BJ (cell line): Measurements from ENCODE around the gene PSMA6. TPM values are rescaled to one million over a fixed set of nuclear protein-coding genes. Genes with fewer than 3 reads are reported as not detected.
"Not testable (repeated sequence)": the region's sequence is repeated elsewhere in the genome, so short reads cannot be mapped to it uniquely, and the experiment has no call there.

Source experiments
- CTCF ChIA-PET: fragments of 350-600 bp; formaldehyde crosslinking; extraction: SDS; loops from one replicate; lab custom pipeline; 2021; ENCODE audit warnings: antibody characterized with exemption, inconsistent platforms; lab: Yijun Ruan, JAX
- POLR2A ChIA-PET: fragments of 300-600 bp; sonication (Branson Sonifier 250); formaldehyde crosslinking; extraction: SDS; loops from one replicate; lab custom pipeline; 2021; ENCODE audit warnings: antibody characterized with exemption; lab: Charles Lee
- DNase-seq: peaks from one replicate; pipeline ENCODE4 v3.0.0-alpha.2; 2011; ENCODE audit warnings: low read depth
- H3K27me3 ChIP-seq: 2 replicates; pipeline ENCODE4 v1.6.0; 2011; ENCODE audit warnings: low read length; ENCODE audit not compliant: control insufficient read depth, insufficient read depth
- H3K36me3 ChIP-seq: 2 replicates; pipeline ENCODE4 v1.5.1; 2011; ENCODE audit warnings: low read length; ENCODE audit not compliant: control insufficient read depth, insufficient read depth
- H3K4me3 ChIP-seq: 2 replicates; pipeline ENCODE4 v1.5.1; 2011; ENCODE audit warnings: low read depth, mild to moderate bottlenecking, control low read depth, low read length
- polyA plus RNA-seq: library from polyadenylated mRNA; depleted of rRNA; stranded (reverse); fragments of >200 nt; gene quantifications from 2 replicates; pipeline ENCODE4 v1.2.3, GENCODE V29; 2011
- TF ChIP-seq, protein P1 (sequence below): IDR thresholded peaks from 2 replicates; pipeline ENCODE4 v1.5.1; 2011; ENCODE audit warnings: low read depth, mild to moderate bottlenecking, control low read depth, inconsistent platforms, low read length, moderate library complexity; ENCODE audit not compliant: insufficient read depth

The PSMA6 gene
- polyA plus RNA-seq, 1 experiment: 155 TPM

GRCh38 chr14:35297706-35298105, 5.5 kb downstream of the PSMA6 start:
- no peak for DNase-seq
- H3K36me3 ChIP-seq: no peaks in the 10 kb centered on the region; the same call in 1 of the 2 replicates
- H3K4me3 ChIP-seq: no peak overlapping the region
- CTCF ChIA-PET: no interaction called here
- POLR2A ChIA-PET: no interaction called here
- TF ChIP-seq, protein P1, sequence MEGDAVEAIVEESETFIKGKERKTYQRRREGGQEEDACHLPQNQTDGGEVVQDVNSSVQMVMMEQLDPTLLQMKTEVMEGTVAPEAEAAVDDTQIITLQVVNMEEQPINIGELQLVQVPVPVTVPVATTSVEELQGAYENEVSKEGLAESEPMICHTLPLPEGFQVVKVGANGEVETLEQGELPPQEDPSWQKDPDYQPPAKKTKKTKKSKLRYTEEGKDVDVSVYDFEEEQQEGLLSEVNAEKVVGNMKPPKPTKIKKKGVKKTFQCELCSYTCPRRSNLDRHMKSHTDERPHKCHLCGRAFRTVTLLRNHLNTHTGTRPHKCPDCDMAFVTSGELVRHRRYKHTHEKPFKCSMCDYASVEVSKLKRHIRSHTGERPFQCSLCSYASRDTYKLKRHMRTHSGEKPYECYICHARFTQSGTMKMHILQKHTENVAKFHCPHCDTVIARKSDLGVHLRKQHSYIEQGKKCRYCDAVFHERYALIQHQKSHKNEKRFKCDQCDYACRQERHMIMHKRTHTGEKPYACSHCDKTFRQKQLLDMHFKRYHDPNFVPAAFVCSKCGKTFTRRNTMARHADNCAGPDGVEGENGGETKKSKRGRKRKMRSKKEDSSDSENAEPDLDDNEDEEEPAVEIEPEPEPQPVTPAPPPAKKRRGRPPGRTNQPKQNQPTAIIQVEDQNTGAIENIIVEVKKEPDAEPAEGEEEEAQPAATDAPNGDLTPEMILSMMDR: no peak
- no peaks in the 10 kb centered on the region for H3K27me3 ChIP-seq

GRCh38 chr14:35298351-35298750, 6.2 kb downstream of the PSMA6 start:
- Histone ChIP-seq H3K36me3 (no peaks in the 10 kb centered on the region; the same call in 1 of the 2 replicates), H3K4me3 (no peak overlapping the region), H3K27me3 (no peaks in the 10 kb centered on the region)
- POLR2A ChIA-PET: no interaction called here
- CTCF ChIA-PET: interaction anchor here (0.6 kb wide), 1 partner anchor 14 kb away, joined by 3 read pairs; no protein-coding TSS in a partner anchor
- DNase-seq: no peak
- TF ChIP-seq, protein P1: no peak

- ChIA-PET CTCF (interaction anchor here (1.2 kb wide), 1 partner anchor 104 kb away, joined by 3 read pairs; the partner anchor contains the start of gene NFKBIA), POLR2A (no interaction called here)
- Histone ChIP-seq H3K4me3 (no peak overlapping the region), H3K36me3 (no peaks in the 10 kb centered on the region; the same call in 1 of the 2 replicates), H3K27me3 (no peaks in the 10 kb centered on the region)
- no peak for DNase-seq
- TF ChIP-seq, protein P1: no peak
Measured at GRCh38 chr14:35299708-35300107, 7.5 kb downstream of the PSMA6 start.

- H3K27me3 ChIP-seq: no peaks in the 10 kb centered on the region
- no peaks in the 10 kb centered on the region for H3K36me3 ChIP-seq
- ChIA-PET CTCF (interaction anchor here (0.9 to 1.2 kb wide), 2 partner anchors 8 to 104 kb away, joined by 3 read pairs; partner anchors contain the start of genes NFKBIA and PSMA6), POLR2A (no interaction called here)
- TF ChIP-seq, protein P1: no peak
- H3K4me3 ChIP-seq: no peak overlapping the region
- no peak for DNase-seq
Measured at GRCh38 chr14:35300228-35300627, 8.0 kb downstream of the PSMA6 start.

GRCh38 chr14:35301334-35301733, 9.2 kb downstream of the PSMA6 start:
- POLR2A ChIA-PET, H3K36me3 ChIP-seq, H3K4me3 ChIP-seq, H3K27me3 ChIP-seq, DNase-seq: not testable (repeated sequence)
- CTCF ChIA-PET: interaction anchor here (0.6 to 1.1 kb wide), 2 partner anchors 86 to 260 kb away, joined by 3 read pairs; no protein-coding TSS in a partner anchor
